Epithelial cell of proximal tubule (primary cell): ENCODE measurements around the gene DRD1. TPM values are rescaled to one million over a fixed set of nuclear protein-coding genes. Genes with fewer than 3 reads are reported as not detected.

Experiments used
- DNase-seq: peaks from one replicate; pipeline ENCODE4 v3.0.0-alpha.2; 2011; ENCODE audit warnings: low read depth
- H3K4me3 ChIP-seq: 2 replicates; pipeline ENCODE4 v1.5.1; 2011; ENCODE audit warnings: low read depth, mild to moderate bottlenecking, low read length
- CTCF ChIP-seq: conservative IDR thresholded peaks from 2 replicates; pipeline ENCODE4 v1.5.1; 2012; ENCODE audit warnings: low read depth, mild to moderate bottlenecking, low read length
- total RNA-seq: library from RNA; depleted of rRNA; stranded (reverse); fragments of >200 nt; gene quantifications from 2 replicates; pipeline ENCODE4 v1.2.3, GENCODE V29; 2015

DRD1 gene
- total RNA-seq, 1 donor from 2014 or later: not detected

- DNase-seq: no peak
- no peak overlapping the region for H3K4me3 ChIP-seq
- no peak for TF ChIP-seq CTCF
Measured at GRCh38 chr5:175485631-175486030, 41.6 kb upstream of the DRD1 start.

GRCh38 chr5:175484829-175485228, 40.8 kb upstream of the DRD1 start:
- no peak overlapping the region for H3K4me3 ChIP-seq
- DNase-seq: no peak
- no peak for TF ChIP-seq CTCF

GRCh38 chr5:175484322-175484721, 40.3 kb upstream of the DRD1 start:
- DNase-seq: no peak
- no peak for TF ChIP-seq CTCF

GRCh38 chr5:175483337-175483736, 39.4 kb upstream of the DRD1 start:
- no peak for TF ChIP-seq CTCF
- no peak for DNase-seq
- H3K4me3 ChIP-seq: no peak overlapping the region

More at GRCh38 chr5:175484322-175484721, 40.3 kb upstream of the DRD1 start:
- no peak overlapping the region for H3K4me3 ChIP-seq

GRCh38 chr5:175479125-175479881, 35.3 kb upstream of the DRD1 start:
- no peak for TF ChIP-seq CTCF
- peak overlapping the region; percentile 65 for H3K4me3 ChIP-seq
- no peak for DNase-seq

GRCh38 chr5:175478384-175479124, 34.6 kb upstream of the DRD1 start, which contains the start of gene SFXN1:
TSS of gene SFXN1 (plus strand) at chr5:175478560. CDS start at chr5:175492104, 13,544 bp downstream.
- no peak for TF ChIP-seq CTCF
- peak within 1 kb of the TSS; percentile 65 for H3K4me3 ChIP-seq
- no peak for DNase-seq
